HEK293 (cell line): ENCODE results near the gene MYO5B.

Experiments
- CTCF ChIA-PET: fragments of 350-600 bp; formaldehyde crosslinking; extraction: SDS; loops from one replicate; lab custom pipeline; 2021; ENCODE audit warnings: antibody characterized with exemption; lab: Yijun Ruan, JAX
- POLR2A ChIA-PET: fragments of 300-600 bp; formaldehyde crosslinking; extraction: SDS; loops from one replicate; lab custom pipeline; 2020; ENCODE audit warnings: antibody characterized with exemption, inconsistent platforms; lab: Yijun Ruan, JAX
- H3K27ac ChIP-seq: fragments of 200-500 bp; sonication (Bioruptor generic); 2 replicates; pipeline ENCODE4 v1.5.1; 2014; ENCODE audit warnings: low read depth, low read length, control low read depth, inconsistent platforms; ENCODE audit errors: extremely low read depth
- H3K36me3 ChIP-seq, 2 experiments: fragments of 200-500 bp in 1 of 2; sonication (Bioruptor generic) in 1 of 2; 1 replicate in 1 of 2; 2 replicates in 1 of 2; pipeline ENCODE4 v1.5.1; 2014 to 2017; ENCODE audit warnings: inconsistent platforms in 2 of 2, low read length in 2 of 2; ENCODE audit not compliant: control insufficient read depth in 2 of 2, insufficient read depth in 1 of 2
- H3K4me1 ChIP-seq: fragments of 200-500 bp; sonication (Bioruptor generic); 2 replicates; pipeline ENCODE4 v1.5.1; 2014; ENCODE audit warnings: mild to moderate bottlenecking, low read length, inconsistent platforms; ENCODE audit not compliant: control insufficient read depth, insufficient read depth
- H3K4me3 ChIP-seq: 2 replicates; pipeline ENCODE4 v1.5.1; 2011; ENCODE audit warnings: low read depth, mild to moderate bottlenecking, control low read depth, low read length, moderate library complexity
- H3K9me3 ChIP-seq: fragments of 200-500 bp; sonication (Bioruptor generic); 2 replicates; pipeline ENCODE4 v1.5.1; 2014; ENCODE audit warnings: low read depth, low read length, inconsistent platforms; ENCODE audit not compliant: control insufficient read depth, insufficient read depth
- EGR2 ChIP-seq: fragments of 450-650 bp; formaldehyde crosslinking; IDR thresholded peaks from 2 replicates; pipeline ENCODE4 v1.5.1; 2016; ENCODE audit warnings: low read depth, missing biosample characterization, missing genetic modification characterization
- FEZF1 ChIP-seq: fragments of 450-650 bp; formaldehyde crosslinking; IDR thresholded peaks from 2 replicates; pipeline ENCODE4 v1.5.1; 2016; ENCODE audit warnings: missing biosample characterization, missing genetic modification characterization
- GLI4 ChIP-seq: fragments of 450-650 bp; formaldehyde crosslinking; IDR thresholded peaks from 2 replicates; pipeline ENCODE4 v1.5.1; 2016; ENCODE audit warnings: missing biosample characterization, missing genetic modification characterization
- HOXA7 ChIP-seq: sonication (generic); formaldehyde crosslinking; IDR thresholded peaks from 2 replicates; pipeline ENCODE4 v1.8.1; 2022; ENCODE audit warnings: missing genetic modification reagents, borderline replicate concordance
- KLF8 ChIP-seq: fragments of 450-650 bp; formaldehyde crosslinking; IDR thresholded peaks from 2 replicates; pipeline ENCODE4 v1.5.1; 2016; ENCODE audit warnings: missing biosample characterization, missing genetic modification characterization
- KLF9 ChIP-seq: fragments of 450-650 bp; formaldehyde crosslinking; IDR thresholded peaks from 2 replicates; pipeline ENCODE4 v1.5.1; 2016; ENCODE audit warnings: missing biosample characterization, missing genetic modification characterization, low read depth
- YY1 ChIP-seq: fragments of 450-650 bp; formaldehyde crosslinking; IDR thresholded peaks from 2 replicates; pipeline ENCODE4 v1.5.1; 2018; ENCODE audit warnings: missing biosample characterization, missing genetic modification characterization
- ZBTB21 ChIP-seq: fragments of 450-650 bp; formaldehyde crosslinking; IDR thresholded peaks from 2 replicates; pipeline ENCODE4 v1.5.1; 2017; ENCODE audit warnings: missing biosample characterization, missing genetic modification characterization
- ZFHX2 ChIP-seq: fragments of 450-650 bp; formaldehyde crosslinking; conservative IDR thresholded peaks from 2 replicates; pipeline ENCODE4 v1.5.1; 2016; ENCODE audit warnings: missing biosample characterization, missing genetic modification characterization
- ZFP41 ChIP-seq: fragments of 450-650 bp; formaldehyde crosslinking; IDR thresholded peaks from 2 replicates; pipeline ENCODE4 v1.5.1; 2016; ENCODE audit warnings: missing biosample characterization, missing genetic modification characterization, borderline replicate concordance
- ZNF174 ChIP-seq: fragments of 450-650 bp; formaldehyde crosslinking; IDR thresholded peaks from 2 replicates; pipeline ENCODE4 v1.5.0; 2017; ENCODE audit warnings: missing biosample characterization, mild to moderate bottlenecking, missing genetic modification characterization
- ZNF18 ChIP-seq: fragments of 450-650 bp; formaldehyde crosslinking; IDR thresholded peaks from 2 replicates; pipeline ENCODE4 v1.5.1; 2016; ENCODE audit warnings: missing biosample characterization, missing genetic modification characterization
- ZNF37A ChIP-seq: fragments of 450-650 bp; IDR thresholded peaks from 2 replicates; pipeline ENCODE4 v1.5.1; 2018; ENCODE audit warnings: missing biosample characterization, missing genetic modification characterization
- ZNF747 ChIP-seq: fragments of 450-650 bp; formaldehyde crosslinking; IDR thresholded peaks from 2 replicates; pipeline ENCODE4 v1.5.1; 2016; ENCODE audit warnings: missing biosample characterization, missing genetic modification characterization
- ZNF768 ChIP-seq: fragments of 450-650 bp; formaldehyde crosslinking; IDR thresholded peaks from 2 replicates; pipeline ENCODE4 v1.5.1; 2018; ENCODE audit warnings: missing biosample characterization, mild to moderate bottlenecking, missing genetic modification characterization
- ZSCAN30 ChIP-seq: fragments of 450-650 bp; IDR thresholded peaks from 2 replicates; pipeline ENCODE4 v1.5.1; 2018; ENCODE audit warnings: missing biosample characterization, mild to moderate bottlenecking, missing genetic modification characterization, moderate library complexity
- TF ChIP-seq, protein P1 (sequence below): fragments of 450-650 bp; formaldehyde crosslinking; IDR thresholded peaks from 2 replicates; pipeline ENCODE4 v1.5.1; 2016; ENCODE audit warnings: missing biosample characterization, missing genetic modification characterization

MYO5B gene

GRCh38 chr18:49847524-49847923, 347.4 kb downstream of the MYO5B start:
- H3K36me3 ChIP-seq, result no peaks in the 10 kb centered on the region
- ChIA-PET POLR2A (interaction anchor here (0.6 kb wide), 1 partner anchor 25 kb away, joined by 4 read pairs; no protein-coding TSS in a partner anchor), CTCF (interaction anchor here (0.7 to 7.4 kb wide), 3 partner anchors 10 to 17 kb away, joined by 3 to 40 read pairs (median 3); no protein-coding TSS in a partner anchor)
- peaks cover 7% of the 10 kb centered on the region; the same call in 1 of the 2 replicates for H3K4me1 ChIP-seq
- H3K27ac ChIP-seq, result no peak overlapping the region
- no peaks in the 10 kb centered on the region for H3K9me3 ChIP-seq
- TF ChIP-seq ZNF747 (tag by site-specific recombination) (no peak), ZNF37A (tag by site-specific recombination) (no peak), ZNF174 (tag by site-specific recombination) (no peak), ZNF768 (no peak), HOXA7 (CRISPR knock-in tag) (no peak), FEZF1 (tag by site-specific recombination) (no peak), YY1 (tag by site-specific recombination) (no peak), KLF8 (no peak), ZSCAN30 (tag by site-specific recombination) (no peak), ZFP41 (tag by site-specific recombination) (no peak), ZBTB21 (tag by site-specific recombination) (no peak)
- TF ChIP-seq, protein P1, sequence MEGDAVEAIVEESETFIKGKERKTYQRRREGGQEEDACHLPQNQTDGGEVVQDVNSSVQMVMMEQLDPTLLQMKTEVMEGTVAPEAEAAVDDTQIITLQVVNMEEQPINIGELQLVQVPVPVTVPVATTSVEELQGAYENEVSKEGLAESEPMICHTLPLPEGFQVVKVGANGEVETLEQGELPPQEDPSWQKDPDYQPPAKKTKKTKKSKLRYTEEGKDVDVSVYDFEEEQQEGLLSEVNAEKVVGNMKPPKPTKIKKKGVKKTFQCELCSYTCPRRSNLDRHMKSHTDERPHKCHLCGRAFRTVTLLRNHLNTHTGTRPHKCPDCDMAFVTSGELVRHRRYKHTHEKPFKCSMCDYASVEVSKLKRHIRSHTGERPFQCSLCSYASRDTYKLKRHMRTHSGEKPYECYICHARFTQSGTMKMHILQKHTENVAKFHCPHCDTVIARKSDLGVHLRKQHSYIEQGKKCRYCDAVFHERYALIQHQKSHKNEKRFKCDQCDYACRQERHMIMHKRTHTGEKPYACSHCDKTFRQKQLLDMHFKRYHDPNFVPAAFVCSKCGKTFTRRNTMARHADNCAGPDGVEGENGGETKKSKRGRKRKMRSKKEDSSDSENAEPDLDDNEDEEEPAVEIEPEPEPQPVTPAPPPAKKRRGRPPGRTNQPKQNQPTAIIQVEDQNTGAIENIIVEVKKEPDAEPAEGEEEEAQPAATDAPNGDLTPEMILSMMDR (tag by site-specific recombination), result no peak
- H3K4me3 ChIP-seq, result no peak overlapping the region

DNA sequence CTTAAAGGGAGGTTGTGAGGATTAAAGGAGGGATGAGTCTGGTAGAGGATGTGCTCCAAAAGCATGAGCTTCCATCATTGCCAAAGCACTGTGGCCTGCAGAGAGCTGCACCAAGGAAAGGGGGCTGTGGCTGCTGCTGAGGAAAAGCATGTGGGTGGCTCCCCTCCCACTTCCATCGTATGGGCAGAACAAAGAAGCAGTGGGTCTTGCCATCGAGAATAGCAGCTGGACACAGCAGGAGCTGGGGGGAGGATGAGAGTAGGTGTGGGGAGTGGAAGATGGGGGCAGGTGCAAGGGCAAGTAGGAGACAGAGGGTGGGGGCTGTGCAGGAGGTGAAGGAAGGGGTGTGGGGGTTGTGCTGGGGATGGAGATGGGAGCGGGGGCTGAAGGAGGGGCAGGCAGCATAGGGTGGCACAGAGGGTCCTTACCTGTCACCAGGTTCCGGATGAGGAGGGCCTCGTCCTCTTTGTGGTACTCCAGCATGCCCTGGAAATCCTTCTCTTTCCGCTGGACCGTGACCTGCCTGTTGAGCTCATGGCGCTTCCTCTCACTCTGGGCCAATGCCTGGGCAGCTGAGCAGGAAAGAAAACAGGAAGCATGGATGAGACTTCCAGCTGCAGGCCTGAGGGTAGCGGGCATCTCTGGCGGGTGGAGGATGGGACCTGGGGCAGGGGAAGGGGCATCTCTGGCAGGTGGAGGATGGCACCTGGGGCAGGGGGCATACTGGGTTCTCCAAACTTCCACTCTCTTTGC, 348.1 kb downstream of the MYO5B start:
- H3K27ac ChIP-seq, result no peak overlapping the region
- CTCF ChIA-PET, result interaction anchor here (0.6 to 7.4 kb wide), 3 partner anchors 12 to 910 kb away, joined by 3 to 40 read pairs (median 3); no protein-coding TSS in a partner anchor
- no peaks in the 10 kb centered on the region for H3K9me3 ChIP-seq
- no peaks in the 10 kb centered on the region for H3K36me3 ChIP-seq
- TF ChIP-seq ZFHX2, result peak; percentile 99
- TF ChIP-seq GLI4, result no peak
- peak; percentile 100 for TF ChIP-seq EGR2
- TF ChIP-seq, all 188 proteins: peak for 2
- POLR2A ChIA-PET, result no interaction called here
- Histone ChIP-seq H3K4me3 (no peak overlapping the region), H3K4me1 (peaks cover 7% of the 10 kb centered on the region; the same call in 1 of the 2 replicates)

- Histone ChIP-seq H3K27ac (no peak overlapping the region), H3K4me1 (peaks cover 7% of the 10 kb centered on the region; the same call in 1 of the 2 replicates), H3K9me3 (no peaks in the 10 kb centered on the region), H3K36me3 (peaks cover 0 to 3% of the 10 kb centered on the region in 2 experiments; a peak in 1 of 3 replicates), H3K4me3 (no peak overlapping the region)
- ChIA-PET CTCF (interaction anchor here (0.6 to 7.4 kb wide), 2 partner anchors 13 to 909 kb away, joined by 3 to 40 read pairs; no protein-coding TSS in a partner anchor), POLR2A (no interaction called here)
- TF ChIP-seq ZNF18 (no peak), KLF9 (peak; percentile 32; the same call in 1 of the 2 replicates)
Measured at GRCh38 chr18:49846361-49846662, 348.6 kb downstream of the MYO5B start.
